Activated CD4-positive, alpha-beta T cell treated with anti-CD3 and anti-CD28 coated beads, Interleukin-2, amount 50 U/mL, for 48 hours (primary cell): ENCODE data around the gene UGGT2.
"Not testable (repeated sequence)": the region's sequence is repeated elsewhere in the genome, so short reads cannot be mapped to it uniquely, and the experiment has no call there.

Source experiments
- DNase-seq, 2 experiments: peaks; one replicate each; pipeline ENCODE4 v3.0.0-alpha.2; 2020

The UGGT2 gene

GRCh38 chr13:96046449-96047126 lies 6.6 kb downstream of the UGGT2 start:
- DNase-seq = not testable (repeated sequence)

- no peak for DNase-seq
Observed at GRCh38 chr13:96044238-96044637, 9.0 kb downstream of the UGGT2 start.

GRCh38 chr13:96041326-96042110 lies 11.7 kb downstream of the UGGT2 start:
- no peak for DNase-seq

- DNase-seq = no peak
Observed at GRCh38 chr13:96036515-96036914, 16.7 kb downstream of the UGGT2 start.

GRCh38 chr13:96034662-96035061 lies 18.5 kb downstream of the UGGT2 start:
- no peak for DNase-seq

GRCh38 chr13:96033220-96034015 lies 19.8 kb downstream of the UGGT2 start:
- no peak for DNase-seq

- DNase-seq = no peak
Observed at GRCh38 chr13:96032717-96033116, 20.5 kb downstream of the UGGT2 start.

GRCh38 chr13:96029002-96029401 lies 24.2 kb downstream of the UGGT2 start:
- no peak for DNase-seq

- DNase-seq = no peak
Observed at GRCh38 chr13:96027496-96027895, 25.7 kb downstream of the UGGT2 start.

- no peak for DNase-seq
Observed at GRCh38 chr13:96025283-96025682, 27.9 kb downstream of the UGGT2 start.

GRCh38 chr13:96020931-96021330 lies 32.3 kb downstream of the UGGT2 start:
- DNase-seq = no peak

GRCh38 chr13:96020155-96020575 lies 33.0 kb downstream of the UGGT2 start:
- DNase-seq = no peak

GRCh38 chr13:96018135-96018534 lies 35.1 kb downstream of the UGGT2 start:
- DNase-seq = no peak

GRCh38 chr13:96011291-96011872 lies 41.8 kb downstream of the UGGT2 start:
- DNase-seq = no peak

- no peak for DNase-seq
Observed at GRCh38 chr13:96003304-96003703, 49.9 kb downstream of the UGGT2 start.

GRCh38 chr13:96002322-96003131 lies 50.7 kb downstream of the UGGT2 start:
- DNase-seq = no peak

- no peak for DNase-seq
Observed at GRCh38 chr13:96000069-96000468, 53.1 kb downstream of the UGGT2 start.

GRCh38 chr13:95987841-95988240 lies 65.4 kb downstream of the UGGT2 start:
- no peak for DNase-seq

- DNase-seq = no peak
Observed at GRCh38 chr13:95982144-95982543, 71.1 kb downstream of the UGGT2 start.

GRCh38 chr13:95972651-95973050 lies 80.5 kb downstream of the UGGT2 start:
- DNase-seq = not testable (repeated sequence)

- no peak for DNase-seq
Observed at GRCh38 chr13:95970878-95971277, 82.3 kb downstream of the UGGT2 start.

- DNase-seq = no peak
Observed at GRCh38 chr13:95968906-95969305, 84.3 kb downstream of the UGGT2 start.
